HepG2 (cell line): ENCODE measurements around the gene SCFD1. TPM values are rescaled to one million over a fixed set of nuclear protein-coding genes. Genes with fewer than 3 reads are reported as not detected.
A peak's percentile ranks its signal among the peaks of the same experiment; 100 is the strongest.

Experiments used
- ATAC-seq: fragments of 200-7000 bp; cut with Tn5 transposase; 3 replicates; pipeline ENCODE4 v1.9.1; 2020; ENCODE audit warnings: mild to moderate bottlenecking, moderate library complexity
- BruUV-seq: library from RNA; stranded (reverse); fragments of 400-500 nt; replicated peaks from 2 replicates; lab custom pipeline; 2021; lab: Mats Ljungman, UMichigan
- CTCF ChIA-PET: fragments of 300-600 bp; formaldehyde crosslinking; extraction: SDS; loops from one replicate; lab custom pipeline; 2021; ENCODE audit warnings: low total read pairs, inconsistent platforms, low intra/inter-chr PET ratio; lab: Yijun Ruan, JAX
- POLR2A ChIA-PET: fragments of 350-600 bp; sonication (Branson Sonifier 250); formaldehyde crosslinking; loops from one replicate; lab custom pipeline; 2020; ENCODE audit warnings: antibody characterized with exemption, inconsistent platforms; lab: Yijun Ruan, JAX
- DNase-seq: peaks from one replicate; pipeline ENCODE4 v3.0.0-alpha.2; 2015; ENCODE audit warnings: low spot score
- FAIRE-seq: peaks from 3 replicates; lab custom pipeline; 2011; peaks lifted over from hg19 to GRCh38; lab: Jason Lieb, UNC
- H2AFZ ChIP-seq: one replicate; pipeline ENCODE4 v1.6.1; 2011; ENCODE audit warnings: low read length, inconsistent platforms
- H3K27ac ChIP-seq: fragments of 300-600 bp; 3 replicates; pipeline ENCODE4 v1.8.0; 2011; ENCODE audit warnings: mixed run types, mild to moderate bottlenecking, mixed read lengths, low read length, inconsistent platforms; ENCODE audit not compliant: insufficient read depth; ENCODE audit errors: extremely low read length
- H3K27me3 ChIP-seq, 2 experiments: fragments of 200-600 bp in 1 of 2; 2 replicates in 1 of 2; 3 replicates in 1 of 2; pipeline versions ENCODE4 v1.6.0 to v1.8.0; 2011; ENCODE audit warnings: low read length in 2 of 2, mild to moderate bottlenecking in 2 of 2, moderate library complexity in 2 of 2, inconsistent platforms in 1 of 2; ENCODE audit not compliant: insufficient read depth in 2 of 2, control insufficient read depth in 1 of 2
- H3K36me3 ChIP-seq, 2 experiments: fragments of 200-600 bp in 1 of 2; replicated peaks in 1 of 2; 2 replicates in 1 of 2; 3 replicates in 1 of 2; pipeline versions ENCODE4 v1.5.1 to v1.8.0; 2011; ENCODE audit warnings: low read length in 2 of 2, inconsistent platforms in 1 of 2; ENCODE audit not compliant: insufficient read depth in 2 of 2, control insufficient read depth in 1 of 2
- H3K4me1 ChIP-seq: 2 replicates; pipeline ENCODE4 v1.5.1; 2012; ENCODE audit warnings: low read length, inconsistent platforms; ENCODE audit not compliant: insufficient read depth
- H3K4me2 ChIP-seq: 2 replicates; pipeline ENCODE4 v1.6.0; 2011; ENCODE audit warnings: low read depth, low read length, inconsistent platforms
- H3K4me3 ChIP-seq, 3 experiments: fragments of 200-600 bp in 1 of 3; sonication (generic), shearing (Covaris generic) in 1 of 3; replicated peaks in 1 of 3; 2 replicates each; pipeline ENCODE4 v1.5.1; 2011 to 2016; ENCODE audit warnings: low read length in 3 of 3, inconsistent platforms in 2 of 3, low read depth in 2 of 3, mild to moderate bottlenecking in 2 of 3, control low read depth in 1 of 3, mixed read lengths in 1 of 3; ENCODE audit not compliant: insufficient read depth in 1 of 3
- H3K79me2 ChIP-seq: one replicate; pipeline ENCODE4 v1.6.1; 2011; ENCODE audit warnings: low read length, inconsistent platforms; ENCODE audit not compliant: insufficient read depth
- H3K9ac ChIP-seq: 2 replicates; pipeline ENCODE4 v1.6.0; 2011; ENCODE audit warnings: mild to moderate bottlenecking, low read depth, low read length, inconsistent platforms; ENCODE audit not compliant: insufficient read depth
- H3K9me3 ChIP-seq: 2 replicates; pipeline ENCODE4 v1.5.1; 2012; ENCODE audit warnings: mild to moderate bottlenecking, low read length
- H4K20me1 ChIP-seq: 2 replicates; pipeline ENCODE4 v1.6.0; 2011; ENCODE audit warnings: inconsistent platforms, mild to moderate bottlenecking, low read length, moderate library complexity; ENCODE audit not compliant: insufficient read depth
- DRAP1 ChIP-seq: IDR thresholded peaks from 2 replicates; pipeline ENCODE4 v1.6.1; 2016; ENCODE audit warnings: missing genetic modification reagents, missing compliant biosample characterization
- NAIF1 ChIP-seq: sonication (generic); formaldehyde crosslinking; IDR thresholded peaks from 2 replicates; pipeline ENCODE4 v1.5.0; 2020; ENCODE audit warnings: mild to moderate bottlenecking, missing genetic modification reagents, borderline replicate concordance
- PRDM10 ChIP-seq: sonication (generic); formaldehyde crosslinking; IDR thresholded peaks from 2 replicates; pipeline ENCODE4 v1.4.0; 2020; ENCODE audit warnings: low read depth, missing genetic modification reagents
- RBM22 ChIP-seq: fragments of 200-400 bp; formaldehyde crosslinking; optimal IDR thresholded peaks from 2 replicates; pipeline ENCODE3; 2017; ENCODE audit warnings: mild to moderate bottlenecking, low read length, moderate library complexity
- SOX13 ChIP-seq, 3 experiments: fragments of 450-650 bp in 1 of 3; sonication (generic) in 1 of 3; formaldehyde crosslinking in 1 of 3; IDR thresholded peaks in 2 of 3; conservative IDR thresholded peaks in 1 of 3; 2 replicates each; pipeline versions ENCODE4 v1.5.0 to v1.6.1; 2016 to 2020; ENCODE audit warnings: antibody characterized with exemption in 1 of 3, mild to moderate bottlenecking in 1 of 3, missing compliant biosample characterization in 1 of 3, missing genetic modification reagents in 1 of 3, moderate library complexity in 1 of 3
- SP2 ChIP-seq: sonication (generic); formaldehyde crosslinking; IDR thresholded peaks from 2 replicates; pipeline ENCODE4 v1.5.1; 2020; ENCODE audit warnings: mild to moderate bottlenecking, missing genetic modification reagents
- ZFP37 ChIP-seq: sonication (generic); formaldehyde crosslinking; IDR thresholded peaks from 2 replicates; pipeline ENCODE4 v1.4.0; 2020; ENCODE audit warnings: missing genetic modification reagents, borderline replicate concordance
- ZNF644 ChIP-seq: IDR thresholded peaks from 2 replicates; pipeline ENCODE4 v1.6.1; 2016; ENCODE audit warnings: low read depth
- ZNF781 ChIP-seq: sonication (generic); formaldehyde crosslinking; IDR thresholded peaks from 2 replicates; pipeline ENCODE4 v1.5.1; 2020; ENCODE audit warnings: borderline replicate concordance, mild to moderate bottlenecking, missing genetic modification reagents; ENCODE audit errors: not compliant biosample characterization
- WGBS: methylation state at CpG from one replicate; pipeline ENCODE4 v1.1.6; 2017; ENCODE audit warnings: low lambda C conversion rate; 5-methylcytosine and 5-hydroxymethylcytosine counted together
- in situ Hi-C: cut with HindIII; loops from 2 replicates; pipeline ENCODE4 v1.10.0; 2017; ENCODE audit warnings: low pct_unique_long_range_greater_than_20kb; ENCODE audit not compliant: extremely low pct_ligation_motif_present
- intact Hi-C: fragments of 100-400 bp; cut with micrococcal nuclease; formaldehyde crosslinking; loops from one replicate; pipeline ENCODE4 v1.10.0; 2022; ENCODE audit not compliant: unreplicated experiment
- polyA plus RNA-seq, 8 experiments: library from polyadenylated mRNA; depleted of rRNA in 3 of 8; stranded (reverse) in 7 of 8; unstranded in 1 of 8; fragments of >200 nt; fragmentation: Illumina TruSeq in 4 of 8; extraction: Trizol in 4 of 8; gene quantifications; 2 replicates each; pipeline versions ENCODE4 v1.2.1 to v1.2.3, GENCODE V29; 2011 to 2016; ENCODE audit warnings: low read depth in 4 of 8, missing spikeins in 1 of 8, mixed read lengths in 1 of 8; ENCODE audit not compliant: insufficient read depth in 1 of 8
- total RNA-seq, 5 experiments: library from RNA; depleted of rRNA; stranded (reverse); fragments of >200 nt; fragmentation: Illumina TruSeq; extraction: Trizol; gene quantifications; 2 replicates each; pipeline ENCODE4 v1.2.3, GENCODE V29; 2016; ENCODE audit warnings: low read depth in 1 of 5
- TF ChIP-seq, protein P1 (sequence below): sonication (generic); formaldehyde crosslinking; IDR thresholded peaks from 2 replicates; pipeline ENCODE4 v1.4.0; 2020; ENCODE audit warnings: missing genetic modification reagents

SCFD1 gene
- total and polyA plus RNA-seq, 2 of the 13 experiments (the other 11 are each of a cell fraction or from before 2014, with no cell fraction given) = 235 to 256 TPM

DNA sequence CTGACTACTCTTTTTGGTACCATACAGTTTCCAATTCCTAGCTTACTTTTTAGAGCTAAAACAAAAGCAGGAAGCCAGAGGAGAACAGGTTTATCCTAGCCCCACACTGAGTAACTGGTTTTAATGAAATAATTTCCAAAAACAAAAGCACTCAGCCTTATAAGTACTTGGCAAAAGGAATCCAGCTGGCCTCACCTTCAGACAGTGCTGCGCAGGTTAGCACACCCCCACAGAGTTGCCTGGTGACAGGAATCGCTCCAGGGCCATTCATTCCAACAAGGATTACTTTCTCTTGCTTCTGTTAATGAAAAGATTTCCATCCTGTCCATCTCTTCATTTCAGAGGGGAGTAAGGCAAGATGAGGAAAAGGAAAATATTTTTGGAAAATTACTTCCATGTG lies 84.6 kb downstream of the SCFD1 start:
- H4K20me1 ChIP-seq = no peaks in the 10 kb centered on the region
- no peaks in the 10 kb centered on the region for H3K9me3 ChIP-seq
- in situ Hi-C loops = no loop called here
- FAIRE-seq (no peak), ATAC-seq (peak; percentile 24; the same call in 1 of the 3 replicates), DNase-seq (no peak)
- no peak overlapping the region for H2AFZ ChIP-seq
- no peaks in the 10 kb centered on the region for H3K27me3 ChIP-seq
- CTCF ChIA-PET = no interaction called here
- no peak overlapping the region for H3K27ac ChIP-seq
- POLR2A ChIA-PET = interaction anchor here (1.1 kb wide), 1 partner anchor 84 kb away, joined by 3 read pairs; no protein-coding TSS in a partner anchor
- H3K4me3 ChIP-seq = no peak overlapping the region
- no peaks in the 10 kb centered on the region for H3K4me1 ChIP-seq
- BruUV-seq = no TSS peak
- H3K79me2 ChIP-seq = no peaks in the 10 kb centered on the region
- no peak overlapping the region for H3K4me2 ChIP-seq
- TF ChIP-seq RBM22 (peak; percentile 54), NAIF1 (CRISPR knock-in tag) (no peak), ZFP37 (CRISPR knock-in tag) (no peak)
- TF ChIP-seq, protein P1, sequence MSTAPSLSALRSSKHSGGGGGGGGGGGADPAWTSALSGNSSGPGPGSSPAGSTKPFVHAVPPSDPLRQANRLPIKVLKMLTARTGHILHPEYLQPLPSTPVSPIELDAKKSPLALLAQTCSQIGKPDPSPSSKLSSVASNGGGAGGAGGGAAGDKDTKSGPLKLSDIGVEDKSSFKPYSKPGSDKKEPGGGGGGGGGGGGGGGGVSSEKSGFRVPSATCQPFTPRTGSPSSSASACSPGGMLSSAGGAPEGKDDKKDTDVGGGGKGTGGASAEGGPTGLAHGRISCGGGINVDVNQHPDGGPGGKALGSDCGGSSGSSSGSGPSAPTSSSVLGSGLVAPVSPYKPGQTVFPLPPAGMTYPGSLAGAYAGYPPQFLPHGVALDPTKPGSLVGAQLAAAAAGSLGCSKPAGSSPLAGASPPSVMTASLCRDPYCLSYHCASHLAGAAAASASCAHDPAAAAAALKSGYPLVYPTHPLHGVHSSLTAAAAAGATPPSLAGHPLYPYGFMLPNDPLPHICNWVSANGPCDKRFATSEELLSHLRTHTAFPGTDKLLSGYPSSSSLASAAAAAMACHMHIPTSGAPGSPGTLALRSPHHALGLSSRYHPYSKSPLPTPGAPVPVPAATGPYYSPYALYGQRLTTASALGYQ (CRISPR knock-in tag) = 0 out of 2 replicates have a peak, but pooled peaks have one; percentile 30
- intact Hi-C loops = loop anchor here (2.0 kb wide), 1 partner anchor 50 kb away; no protein-coding TSS in a partner anchor
- H3K36me3 ChIP-seq = peaks cover 24 to 63% of the 10 kb centered on the region in 2 experiments
- WGBS = 100% methylated on average over 2 of the region's 2 CpGs
- no peak overlapping the region for H3K9ac ChIP-seq

- POLR2A ChIA-PET = no interaction called here
- FAIRE-seq (no peak), DNase-seq (peak; percentile 28), ATAC-seq (peak; percentile 88)
- Histone ChIP-seq H3K4me1 (no peaks in the 10 kb centered on the region), H3K79me2 (no peaks in the 10 kb centered on the region), H3K27ac (no peak overlapping the region), H3K9ac (no peak overlapping the region), H3K27me3 (no peaks in the 10 kb centered on the region), H4K20me1 (no peaks in the 10 kb centered on the region), H2AFZ (no peak overlapping the region), H3K4me3 (no peak overlapping the region), H3K36me3 (peaks cover 21 to 57% of the 10 kb centered on the region in 2 experiments), H3K4me2 (no peak overlapping the region), H3K9me3 (no peaks in the 10 kb centered on the region)
- BruUV-seq = no TSS peak
- in situ Hi-C loops (no loop called here), intact Hi-C loops (no loop called here)
- 93% methylated on average over 2 of the region's 2 CpGs for WGBS
- CTCF ChIA-PET = no interaction called here
- TF ChIP-seq ZNF644 (no peak), DRAP1 (no peak), ZNF781 (CRISPR knock-in tag) (no peak), SOX13 (IDR thresholded peaks at IDR 0.05) (no peak), SOX13 (CRISPR knock-in tag; conservative IDR thresholded peaks at IDR 0.05 in 1 of 2, IDR thresholded peaks at IDR 0.05 in 1 of 2) (no peak), SP2 (CRISPR knock-in tag) (no peak), PRDM10 (no peak)
These were observed 86.0 kb downstream of the SCFD1 start for GRCh38 chr14:30708157-30708556.
